ENCODE data around the gene GGT5.
"Not testable (repeated sequence)": the region's sequence is repeated elsewhere in the genome, so short reads cannot be mapped to it uniquely, and the experiment has no call there.

Gene GGT5

DNA sequence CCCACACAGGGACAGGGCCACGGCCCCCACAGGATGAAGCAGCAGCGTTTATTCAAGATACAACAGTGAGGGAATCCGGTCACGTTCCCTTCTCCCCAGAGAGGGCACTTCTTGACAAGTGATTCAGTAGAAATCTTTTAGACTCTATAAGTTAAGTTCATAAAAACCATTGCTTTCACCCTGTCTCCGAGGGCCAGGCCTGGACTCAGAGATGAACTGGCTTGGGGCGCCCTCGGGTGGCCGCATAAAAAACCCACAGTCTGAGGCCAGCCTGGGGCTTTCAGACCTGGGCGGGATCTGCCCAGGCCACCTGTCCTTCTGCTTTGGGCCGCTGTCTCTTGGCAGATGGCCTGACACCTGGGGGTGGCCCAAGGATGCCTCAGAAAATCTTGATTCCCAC is 14.6 kb upstream of the GGT5 start:
- DNase-seq: peak; percentile 69

DNA sequence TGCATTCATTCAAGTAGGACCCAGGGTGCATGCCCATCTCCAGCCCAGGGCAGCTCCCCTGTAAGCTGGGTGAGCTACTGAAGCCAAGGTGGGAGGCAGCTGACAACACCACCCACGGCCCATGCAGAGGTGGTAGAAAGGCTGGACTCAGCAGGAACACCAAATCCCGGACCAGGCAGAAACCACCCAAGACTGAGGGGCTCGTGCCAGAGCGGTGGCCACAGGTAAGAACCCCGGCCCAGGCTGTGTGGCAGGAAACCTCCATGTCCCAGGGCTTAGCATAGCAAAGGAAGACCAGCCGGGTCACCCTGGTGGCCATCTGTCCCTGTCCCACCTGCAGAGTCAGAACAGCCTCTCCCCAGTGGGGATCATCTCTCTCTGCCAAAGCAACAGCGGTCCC is 11.9 kb upstream of the GGT5 start:
- DNase-seq: not testable (repeated sequence)

DNA sequence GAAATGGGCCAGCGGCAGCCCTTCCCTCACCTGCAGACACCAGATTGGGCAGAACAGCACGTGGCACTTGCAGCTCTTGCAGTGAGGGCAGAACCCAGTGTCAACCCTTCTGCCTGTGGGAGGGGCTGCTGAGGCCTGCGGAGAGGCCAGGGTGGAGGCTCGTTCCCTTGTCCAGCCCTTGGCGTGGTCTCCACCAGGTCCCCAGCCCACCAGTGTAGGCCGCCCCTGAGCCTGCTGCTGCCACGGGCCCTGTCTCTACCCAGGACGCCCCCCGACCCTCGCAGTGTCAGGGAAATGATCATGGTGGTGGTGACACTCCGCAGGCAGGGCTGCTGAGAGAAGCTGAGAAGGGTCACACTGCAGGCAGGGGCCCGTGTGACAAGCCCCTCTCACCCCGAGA is 11.3 kb upstream of the GGT5 start:
- not testable (repeated sequence) for DNase-seq

DNA sequence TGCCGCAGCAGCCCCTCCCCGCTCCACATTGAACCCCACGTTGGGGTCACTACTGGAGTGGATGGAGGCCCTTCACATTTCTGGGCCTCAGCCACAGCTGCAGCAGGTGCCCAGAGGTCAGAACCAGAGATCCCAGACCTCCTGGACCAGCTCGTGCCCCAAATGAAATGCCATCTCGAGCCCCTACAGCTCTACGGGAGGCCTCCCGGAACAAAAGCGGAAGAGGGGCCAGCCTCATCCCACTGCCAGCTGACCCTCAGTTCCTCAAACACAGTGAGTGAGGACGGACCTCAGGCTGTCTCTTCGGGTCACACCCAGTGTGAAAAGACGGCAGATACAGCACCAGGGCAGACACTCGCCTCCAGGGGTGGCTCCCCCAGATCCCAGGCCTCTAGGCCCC is 8.2 kb upstream of the GGT5 start:
- not testable (repeated sequence) for DNase-seq

DNA sequence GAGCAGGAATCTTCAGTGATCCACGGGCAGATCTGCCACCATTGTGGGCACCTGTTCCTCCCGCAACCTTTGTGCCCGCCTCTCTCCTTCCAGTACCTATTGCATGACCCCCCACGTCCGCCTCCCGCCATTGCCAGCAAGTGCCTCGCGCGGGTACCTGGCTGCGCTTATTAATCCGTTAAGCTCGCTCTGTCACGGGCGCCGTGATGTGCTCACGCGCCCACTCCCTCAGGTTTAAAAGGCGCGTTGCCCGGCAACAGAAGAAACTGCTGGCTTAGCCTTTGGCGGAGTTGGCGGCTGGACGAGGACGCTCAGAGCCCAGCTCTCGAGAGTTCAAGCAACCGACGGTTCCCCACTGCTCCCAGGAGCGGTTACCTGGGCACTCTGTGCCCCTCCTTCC is 6.4 kb upstream of the GGT5 start:
- not testable (repeated sequence) for DNase-seq

DNA sequence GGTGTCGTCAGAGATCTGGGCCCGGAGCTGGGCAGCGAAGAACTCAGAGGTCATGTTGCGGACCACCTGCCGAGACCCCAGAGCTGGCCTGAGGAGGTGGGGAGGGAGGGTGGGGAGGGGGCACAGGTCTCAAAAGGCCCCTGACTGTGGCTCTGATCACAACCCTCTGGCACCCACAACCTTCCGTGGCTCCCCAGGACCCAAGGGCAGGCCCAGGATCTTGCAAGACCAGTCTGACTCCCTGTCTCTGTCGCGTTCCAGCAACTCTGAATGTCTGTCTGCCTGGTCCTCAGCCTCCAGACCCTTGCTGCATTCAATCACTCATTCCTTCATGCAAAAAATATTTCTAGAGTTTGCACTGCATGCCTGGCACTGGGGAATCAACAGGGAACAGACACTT is 4.5 kb upstream of the GGT5 start:
- not testable (repeated sequence) for DNase-seq

DNA sequence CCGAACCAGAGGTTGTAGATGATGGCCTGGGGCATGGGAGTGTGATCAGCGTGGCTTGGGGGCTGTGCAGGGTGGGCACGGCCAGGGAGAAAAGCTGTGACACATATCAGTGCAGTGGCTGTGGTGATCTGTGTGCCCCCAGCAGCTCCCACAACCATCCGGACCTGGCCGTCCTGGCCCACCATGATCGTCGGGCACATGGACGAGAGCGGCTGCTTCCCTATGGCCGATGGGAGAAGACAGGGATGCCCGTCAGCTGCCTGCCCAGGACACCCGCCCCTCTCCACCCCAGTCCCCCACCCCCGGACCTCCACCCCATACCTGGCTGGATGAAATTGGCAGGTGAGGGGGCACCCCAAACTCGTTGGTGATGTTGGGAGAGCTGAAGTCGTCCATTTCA is 3.7 kb upstream of the GGT5 start:
- DNase-seq: not testable (repeated sequence)

DNA sequence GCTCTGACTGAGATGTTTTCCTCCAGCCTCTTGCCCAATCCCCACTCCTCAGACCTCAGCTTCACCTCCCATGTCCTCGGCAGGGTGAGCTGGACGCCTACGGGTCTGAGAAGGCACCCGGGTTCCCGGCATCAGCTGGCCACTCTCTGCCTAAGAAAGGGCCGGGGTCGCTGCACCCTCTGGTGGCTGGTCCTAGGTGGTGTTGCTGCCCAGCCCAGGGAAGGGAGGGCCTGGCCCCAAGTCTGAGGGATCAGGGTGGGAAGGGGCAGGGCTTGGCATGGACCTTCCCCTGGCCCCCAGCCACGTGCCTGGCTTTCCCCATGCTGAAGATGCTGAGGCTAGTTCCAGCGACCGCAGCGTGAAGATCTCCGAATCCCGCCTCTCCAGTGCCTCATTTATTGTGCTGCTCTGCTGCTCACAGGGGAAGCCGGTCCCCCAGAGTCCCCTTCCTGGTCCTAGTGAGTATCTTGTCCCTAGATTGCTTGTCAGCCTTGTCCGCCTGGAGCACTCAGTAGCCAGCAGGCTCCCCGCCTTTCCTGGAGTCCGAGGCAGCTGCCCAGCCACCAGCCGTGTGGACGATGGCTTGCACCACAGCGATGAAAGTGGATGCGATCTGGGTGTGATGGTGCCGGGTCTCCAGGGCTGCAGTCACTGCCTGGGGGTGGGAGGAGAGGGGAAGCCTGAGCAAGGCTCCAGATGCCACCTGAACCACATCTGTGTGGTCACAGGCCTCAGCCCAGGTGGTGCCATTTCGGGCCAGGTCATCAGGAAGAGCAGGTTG is 2.9 kb upstream of the GGT5 start:
- DNase-seq: peak; percentile 51

DNA sequence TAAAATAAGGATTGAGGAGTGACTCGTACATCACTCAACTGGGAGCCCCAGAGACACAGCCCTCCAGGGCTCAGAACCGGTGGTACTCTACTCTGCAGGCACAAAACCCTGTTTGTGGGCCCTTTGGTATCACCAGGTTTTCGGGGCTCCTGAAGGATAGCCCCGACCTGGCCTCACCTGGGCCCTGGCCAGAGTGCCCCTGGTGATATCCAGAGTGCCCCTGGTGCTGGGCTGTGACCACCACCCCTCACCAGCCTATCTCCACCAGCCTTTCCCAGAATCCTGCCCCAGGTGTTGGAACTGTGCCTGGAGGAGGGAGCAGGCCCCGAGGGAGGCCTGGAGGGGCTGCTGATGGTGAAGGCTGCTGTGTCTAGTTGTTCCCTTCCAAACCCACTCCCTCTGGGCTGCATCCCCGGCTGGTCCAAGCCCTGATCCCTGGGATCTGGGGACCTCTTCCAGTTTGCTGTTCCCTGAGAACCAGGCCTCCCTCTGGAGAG is 2.2 kb upstream of the GGT5 start:
- no peak for DNase-seq

DNA sequence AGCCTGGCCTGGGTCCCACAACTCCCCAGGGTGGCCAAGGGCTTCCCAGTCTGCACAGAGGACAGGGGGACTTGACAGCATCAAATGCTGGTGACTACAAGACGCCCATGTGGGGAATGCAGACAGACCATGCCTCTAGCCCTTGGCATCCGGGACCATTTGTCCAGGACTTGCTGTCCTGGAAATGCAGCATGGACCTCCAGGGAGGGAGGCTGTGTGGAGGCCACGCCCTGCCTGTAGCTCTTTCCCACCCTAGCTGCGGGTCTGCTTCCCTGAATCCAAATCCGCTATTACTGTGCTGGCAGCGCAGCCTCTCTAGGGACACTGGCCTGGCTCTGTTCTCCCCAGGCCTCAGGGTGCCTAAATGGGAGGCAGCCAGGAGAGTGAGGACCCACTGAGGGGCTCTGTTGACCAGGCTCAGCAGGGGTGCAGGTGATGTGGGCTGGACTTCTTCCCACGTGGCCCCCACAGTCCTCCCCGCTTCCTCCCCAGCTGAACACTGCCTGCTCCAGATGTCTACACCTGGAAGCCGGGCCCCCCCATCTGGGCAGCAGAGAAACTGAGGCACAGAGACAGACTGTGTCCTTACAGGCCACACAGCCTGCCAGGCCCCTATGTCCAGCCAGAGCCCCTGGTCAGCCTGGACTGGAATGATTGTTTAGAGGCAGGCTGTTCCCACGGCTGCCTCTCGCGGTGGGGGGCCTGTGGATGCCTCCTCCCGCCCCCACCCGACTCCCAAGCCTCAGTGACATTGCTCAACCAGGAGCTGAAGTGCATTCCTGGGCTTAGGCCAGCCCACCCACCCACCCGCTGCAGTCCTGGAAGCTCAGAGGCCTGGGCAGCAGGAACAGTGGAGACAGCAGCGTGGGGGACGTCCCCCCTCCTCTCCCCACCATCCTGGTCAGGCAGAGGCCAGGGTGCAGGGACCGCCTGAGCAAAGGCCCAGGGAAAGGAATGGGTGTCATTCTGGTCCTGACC is 991 bp upstream of the GGT5 start:
- DNase-seq: not testable (repeated sequence)

DNA sequence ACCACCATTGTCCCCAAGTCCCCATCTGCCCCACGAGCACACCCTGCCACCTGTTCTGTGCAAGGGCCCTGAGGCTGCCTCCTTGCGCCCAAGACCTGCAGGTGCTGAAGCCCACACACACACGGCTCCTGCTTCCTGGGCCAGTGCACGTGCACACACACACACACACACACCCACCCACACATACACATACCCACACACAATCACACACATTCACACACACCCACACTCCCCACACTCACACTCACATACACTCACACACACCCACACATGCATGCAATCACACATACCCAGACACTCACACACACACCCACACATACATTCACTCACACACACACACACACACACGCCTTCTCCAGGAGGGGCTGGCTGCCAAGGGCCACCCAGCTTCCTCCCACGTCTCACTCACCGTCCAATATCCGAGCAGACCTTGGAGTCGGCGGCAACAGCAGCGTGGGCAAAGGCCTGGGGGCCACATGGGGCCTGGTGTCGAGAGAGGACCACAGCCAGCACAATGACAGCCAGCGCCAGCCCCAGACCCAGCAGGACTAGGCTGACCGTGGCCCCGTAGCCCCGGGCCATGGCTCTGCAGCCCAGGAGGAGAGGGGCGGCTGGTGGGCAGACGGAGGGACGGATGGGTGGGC is 616 bp downstream of the GGT5 start:
- no peak for DNase-seq

DNA sequence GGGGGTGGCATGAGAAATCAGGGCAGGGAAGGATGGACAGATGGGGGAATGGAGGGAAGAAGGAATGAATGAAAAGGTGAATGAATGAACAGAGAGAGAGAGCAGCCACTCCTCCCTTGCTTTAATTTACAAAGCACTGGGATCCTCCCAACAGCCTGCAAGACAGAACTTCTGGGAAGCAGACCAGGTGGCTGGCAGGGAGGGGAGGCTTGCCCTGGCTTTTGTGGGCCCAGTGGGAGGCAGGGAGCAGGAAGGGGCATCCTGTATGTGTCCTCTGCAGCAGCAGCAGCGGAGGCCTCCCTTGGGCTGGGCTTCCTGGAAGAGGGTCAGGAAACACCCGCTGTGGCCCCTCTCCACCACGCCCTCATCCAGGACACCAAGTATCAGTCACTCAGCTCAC is 1.5 kb downstream of the GGT5 start:
- not testable (repeated sequence) for DNase-seq

DNA sequence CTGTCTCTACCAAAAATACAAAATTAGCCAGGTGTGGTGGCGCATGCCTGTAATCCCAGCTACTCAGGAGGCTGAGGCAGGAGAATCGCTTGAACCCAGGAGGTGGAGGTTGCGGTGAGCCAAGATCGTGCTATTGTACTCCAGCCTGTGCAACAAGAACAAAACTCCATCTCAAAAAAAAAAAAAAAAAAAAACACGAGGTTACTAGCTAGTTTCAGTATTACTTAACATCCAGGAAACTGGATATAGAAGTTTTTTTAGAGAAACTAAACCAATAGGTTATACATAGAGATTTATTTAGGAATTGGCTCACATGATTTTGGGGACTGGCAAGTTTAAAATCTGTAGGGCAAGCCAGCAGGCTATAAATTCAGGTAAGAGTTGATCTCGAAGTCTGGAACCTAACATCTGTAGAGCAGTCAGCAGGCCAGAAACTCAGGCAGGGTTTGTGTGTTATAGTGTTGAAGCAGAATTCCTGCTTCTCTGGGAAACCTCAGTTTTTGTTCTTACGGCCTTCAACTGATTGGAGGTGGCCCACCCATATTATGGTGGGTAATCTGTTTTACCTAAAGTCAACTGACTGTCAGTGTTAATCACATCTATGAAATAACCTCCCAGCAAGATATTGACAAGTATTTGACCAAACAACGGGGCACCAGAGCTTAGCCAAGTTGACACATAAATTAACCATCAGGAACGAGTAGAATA is 3.7 kb downstream of the GGT5 start:
- not testable (repeated sequence) for DNase-seq

DNA sequence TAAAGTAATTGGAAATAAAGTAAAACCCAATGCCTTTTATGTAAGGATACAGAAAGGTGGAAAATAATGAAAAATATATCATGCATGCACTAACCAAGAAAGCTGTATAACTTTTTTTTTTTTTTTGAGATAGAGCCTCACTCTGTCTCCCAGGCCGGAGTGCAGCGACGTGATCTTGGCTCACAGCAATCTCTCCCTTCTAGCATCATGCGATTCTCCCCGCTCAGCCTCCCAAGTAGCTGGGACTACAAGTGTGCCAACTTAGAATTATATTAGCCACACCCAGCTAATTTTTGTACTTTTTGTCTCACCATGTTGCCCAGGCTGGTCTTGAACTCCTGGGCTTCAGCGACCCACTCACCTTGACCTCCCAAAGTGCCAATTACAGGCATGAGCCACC is 4.5 kb downstream of the GGT5 start:
- DNase-seq: no peak

DNA sequence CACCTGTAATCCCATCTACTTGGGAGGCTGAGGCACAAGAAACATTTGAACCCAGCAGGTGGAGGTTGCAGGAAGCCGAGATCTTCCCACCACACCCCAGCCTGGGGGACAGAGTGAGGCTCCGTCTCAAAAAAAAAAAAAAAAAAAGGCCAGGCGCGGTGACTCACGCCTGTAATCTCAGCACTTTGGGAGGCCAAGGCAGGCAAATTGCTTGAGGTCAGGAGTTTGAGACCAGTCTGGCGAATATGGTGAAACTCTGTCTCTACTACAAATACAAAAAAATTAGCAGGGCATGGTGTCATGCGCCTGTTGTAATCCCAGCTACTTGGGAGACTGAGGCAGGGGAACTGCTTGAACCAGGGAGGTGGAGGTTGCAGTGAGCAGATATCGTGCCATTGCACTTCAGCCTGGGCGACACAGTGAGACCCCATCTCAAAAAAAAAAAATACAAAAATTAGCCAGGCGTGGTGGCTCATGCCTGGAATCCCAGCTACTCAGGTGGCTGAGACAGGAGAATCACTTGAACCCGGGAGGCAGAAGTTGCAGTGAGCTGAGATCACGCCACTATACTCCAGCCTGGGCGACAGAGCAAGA is 6.7 kb downstream of the GGT5 start:
- DNase-seq: not testable (repeated sequence)

DNA sequence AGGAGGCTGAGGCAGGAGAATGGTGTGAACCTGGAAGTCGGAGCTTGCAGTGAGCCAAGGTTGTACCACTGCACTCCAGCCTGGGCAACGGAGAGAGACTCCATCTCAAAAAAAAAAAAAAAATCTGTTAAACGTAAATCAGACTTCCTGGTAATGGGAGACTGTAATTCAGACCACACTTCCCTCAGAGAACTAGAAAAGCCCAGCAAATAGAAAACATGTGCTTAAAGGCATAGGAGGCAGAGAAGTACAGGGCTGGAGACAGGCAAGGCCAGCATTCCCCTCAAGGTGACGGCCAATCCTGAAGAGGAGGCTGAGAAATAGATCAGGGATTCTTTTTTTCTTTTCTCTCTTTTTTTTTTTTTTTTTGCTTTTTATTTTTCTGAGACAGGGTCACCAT is 8.2 kb downstream of the GGT5 start:
- DNase-seq: no peak

DNA sequence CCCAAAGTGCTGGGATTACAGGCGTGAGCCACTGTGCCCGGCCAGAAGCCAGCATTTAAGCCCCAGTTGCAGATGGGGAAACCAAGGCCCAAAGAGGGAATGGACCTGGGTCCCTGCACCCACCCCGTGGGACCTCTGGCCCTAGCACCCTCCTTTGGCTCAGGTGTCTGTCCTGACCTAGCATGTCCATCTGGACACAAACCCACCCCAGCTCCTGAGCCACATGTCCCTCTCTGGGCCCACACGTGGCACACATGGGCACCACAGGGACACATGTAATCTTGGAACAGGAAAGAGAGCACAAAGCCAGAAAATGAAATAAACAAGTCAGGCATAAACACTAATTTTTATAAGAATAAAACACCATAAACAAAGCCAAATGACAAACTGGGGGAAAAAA is 9.6 kb downstream of the GGT5 start:
- no peak for DNase-seq

DNA sequence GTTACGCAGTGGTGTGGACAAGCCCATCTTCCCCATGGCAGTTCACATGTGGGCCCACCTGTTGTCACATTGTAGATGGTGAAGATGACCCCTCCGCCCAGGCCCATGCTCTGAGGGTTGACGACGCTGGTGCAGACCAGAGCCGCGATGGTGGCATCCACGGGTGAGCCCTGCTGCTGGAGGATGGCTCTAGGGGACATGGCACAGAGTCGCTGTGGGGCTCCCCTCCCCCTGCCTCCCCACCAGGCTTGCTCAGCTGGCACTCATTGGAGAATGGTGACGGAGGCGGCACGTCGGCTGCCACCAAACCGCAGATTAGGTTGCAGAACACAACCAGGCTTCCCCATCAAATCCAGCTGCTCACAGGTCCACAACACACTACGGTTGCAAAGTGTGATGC is 11.1 kb downstream of the GGT5 start:
- DNase-seq: no peak

DNA sequence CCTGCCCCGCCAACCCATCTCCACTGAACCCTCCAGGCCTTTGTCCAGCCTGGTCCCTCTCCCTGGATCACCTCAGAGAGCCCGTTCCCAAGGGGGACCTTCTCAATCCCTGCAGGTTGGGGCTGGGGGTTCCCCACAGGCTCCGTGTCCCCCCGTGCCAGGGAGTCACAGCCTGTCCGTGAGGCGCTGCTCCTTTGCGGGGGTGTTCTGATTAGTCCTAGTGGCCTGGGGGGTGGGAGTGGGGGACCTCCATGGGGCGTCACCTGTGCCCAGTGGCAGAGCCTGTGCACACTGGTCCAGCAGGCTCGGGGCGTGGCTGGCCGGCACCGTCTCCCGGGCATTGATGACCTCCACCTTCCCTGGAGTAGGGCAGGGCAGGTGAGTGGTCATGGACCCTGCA is 11.6 kb downstream of the GGT5 start:
- no peak for DNase-seq

DNA sequence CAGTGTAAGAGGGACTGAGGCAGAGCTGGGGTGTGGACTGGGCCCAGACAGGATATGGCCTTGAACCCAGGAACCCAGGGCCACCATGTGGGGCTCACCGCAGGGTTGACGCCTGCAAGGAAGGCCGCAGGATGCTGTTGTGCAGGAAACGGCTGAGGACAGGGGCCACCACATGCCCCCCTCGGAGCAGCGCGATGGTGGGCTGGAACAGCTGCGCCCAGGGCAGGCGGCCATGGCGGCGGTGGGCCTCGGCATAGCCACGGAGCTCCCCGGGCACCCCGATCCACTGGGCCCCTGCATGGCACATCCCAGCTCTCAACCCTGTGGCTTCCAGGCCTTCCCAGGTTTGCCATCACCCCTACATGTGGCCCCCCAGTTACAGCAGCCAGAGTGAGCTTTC is 12.2 kb downstream of the GGT5 start:
- DNase-seq: no peak

DNA sequence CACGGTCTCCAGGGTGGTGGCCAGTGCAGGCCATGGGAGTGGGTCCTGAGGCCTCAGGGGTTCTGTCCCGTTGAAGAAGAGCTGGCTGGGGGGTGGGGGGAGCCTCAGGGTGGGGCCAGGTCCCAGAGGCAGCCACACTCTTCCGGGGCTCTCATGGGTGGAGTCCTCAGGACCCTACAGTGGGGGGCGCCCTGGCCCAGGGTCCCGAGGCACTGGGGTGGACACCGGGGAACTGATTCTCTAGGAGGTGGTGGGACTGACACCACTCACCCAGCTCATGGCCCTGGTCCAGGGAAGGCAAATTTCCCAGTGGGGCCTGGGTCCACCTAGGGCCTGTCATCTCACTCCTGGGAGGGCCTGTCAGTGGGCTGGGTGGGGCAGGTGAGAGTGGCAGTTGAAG is 12.8 kb downstream of the GGT5 start:
- DNase-seq: no peak

DNA sequence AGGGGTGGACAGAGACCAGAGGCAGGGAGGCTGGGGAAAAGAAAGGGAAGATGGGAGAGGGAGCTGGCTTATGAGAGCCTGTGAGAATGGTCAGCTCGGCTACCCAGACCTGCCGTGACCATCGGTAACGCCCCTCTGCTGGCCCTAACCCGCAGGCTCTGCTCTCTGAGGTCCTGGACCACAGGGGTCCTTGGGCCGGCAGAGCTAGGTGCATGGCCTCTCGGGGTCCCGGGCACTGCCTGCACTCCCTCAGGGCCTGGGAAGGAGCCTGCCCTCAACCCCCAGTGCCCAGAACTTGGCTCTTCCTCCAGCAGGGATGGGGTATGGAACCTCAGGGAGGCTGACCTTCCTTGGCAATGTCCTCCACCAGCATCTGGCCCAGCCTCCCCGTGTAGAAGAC is 13.2 kb downstream of the GGT5 start:
- DNase-seq: no peak

All from CD4-positive, alpha-beta T cell treated with Interleukin-15 for 1 hour (primary cell).